ENCODE data around the gene CRLF2. TPM values are rescaled to one million over a fixed set of nuclear protein-coding genes. Genes with fewer than 3 reads are reported as not detected.

CRLF2 gene
- total and polyA plus RNA-seq, 10 of the 15 experiments (the other 5 are each of a cell fraction or from before 2014, with no cell fraction given) = 2.7 to 7.2 (median 4.5) TPM

- Histone ChIP-seq H3K27me3 (replicated peaks in 1 of 2; ENCODE audit: control insufficient read depth in 2 of 2, insufficient read depth in 2 of 2, low read length in 1 of 2) (no peaks in the 10 kb centered on the region), H3K79me2 (ENCODE audit: control insufficient read depth, insufficient read depth, low read length) (no peaks in the 10 kb centered on the region), H2AFZ (ENCODE audit: control insufficient read depth, low read depth, low read length) (no peak overlapping the region), H3K9ac (ENCODE audit: control insufficient read depth, insufficient read depth, low read length) (peak overlapping the region; percentile 1; the same call in 1 of the 2 replicates), H3K4me3 (peak overlapping the region; percentile 7; the same call in 1 of the 2 replicates), H3K27ac (ENCODE audit: control insufficient read depth, insufficient read depth) (peak overlapping the region; percentile 2), H3K36me3 (ENCODE audit: control insufficient read depth in 2 of 2, insufficient read depth in 2 of 2, low read length in 1 of 2) (no peaks in the 10 kb centered on the region), H3K9me3 (replicated peaks; ENCODE audit: control insufficient read depth, insufficient read depth, low read length) (no peaks in the 10 kb centered on the region), H4K20me1 (ENCODE audit: control insufficient read depth, insufficient read depth) (no peaks in the 10 kb centered on the region), H3K4me1 (ENCODE audit: control insufficient read depth, insufficient read depth, low read length) (peaks cover 7% of the 10 kb centered on the region; the same call in 1 of the 2 replicates), H3K4me2 (ENCODE audit: control insufficient read depth, insufficient read depth) (peak overlapping the region; percentile 15; the same call in 1 of the 2 replicates)
- DNase-seq (ENCODE audit: low read depth, low spot score) (no peak), ATAC-seq (peak; percentile 18), FAIRE-seq (no peak)
- intact Hi-C loops (cut with micrococcal nuclease; ENCODE audit: unreplicated experiment) (loop anchor here (5.0 kb wide), 1 partner anchor 35 kb away; no protein-coding TSS in a partner anchor), in situ Hi-C loops (cut with MboI) (no loop called here)
- TF ChIP-seq PAX5 (IDR thresholded peaks at IDR 0.05; ENCODE audit: borderline replicate concordance, low read depth, low read length) (peak; percentile 44; the same call in 1 of the 2 replicates), BACH1 (IDR thresholded peaks at IDR 0.05; ENCODE audit: borderline replicate concordance) (no peak), SUZ12 (IDR thresholded peaks at IDR 0.05; ENCODE audit: unreplicated experiment) (no peak), CHD2 (IDR thresholded peaks at IDR 0.05; ENCODE audit: borderline replicate concordance, low read depth, low read length) (no peak), PKNOX1 (IDR thresholded peaks at IDR 0.05) (no peak), TARDBP (IDR thresholded peaks at IDR 0.05; ENCODE audit: borderline replicate concordance) (no peak), WRNIP1 (IDR thresholded peaks at IDR 0.05; ENCODE audit: borderline replicate concordance, low read depth, low read length) (no peak), RUNX3 (IDR thresholded peaks at IDR 0.05; ENCODE audit: low read length) (peak; percentile 11; the same call in 1 of the 2 replicates), ZZZ3 (IDR thresholded peaks at IDR 0.05; ENCODE audit: control insufficient read depth, insufficient read length, low read depth) (no peak), PBX3 (IDR thresholded peaks at IDR 0.05; ENCODE audit: insufficient replicate concordance, low read depth, low read length) (no peak), IRF5 (IDR thresholded peaks at IDR 0.05; ENCODE audit: borderline replicate concordance) (no peak), ATF7 (IDR thresholded peaks at IDR 0.05; ENCODE audit: low read depth) (no peak), MYC (IDR thresholded peaks at IDR 0.05; ENCODE audit: insufficient read depth, insufficient read length, insufficient replicate concordance, low read length, severe bottlenecking) (no peak), MLLT1 (IDR thresholded peaks at IDR 0.05) (no peak), EED (IDR thresholded peaks at IDR 0.05; ENCODE audit: low read depth) (peak; percentile 3; the same call in 1 of the 2 replicates)
- ChIA-PET RAD21 (ENCODE audit: unreplicated experiment) (no interaction called here), CTCF (no interaction called here), POLR2A (no interaction called here), SMC1A (ENCODE audit: uncharacterized antibody, unreplicated experiment) (no interaction called here)
- WGBS (ENCODE audit: insufficient coverage, insufficient replicate concordance, low lambda C conversion rate, missing lambda C conversion rate) = 54% methylated on average over 15 of the region's 15 CpGs
- BruUV-seq (replicated peaks) = no TSS peak
Measured at GRCh38 chrX:1207496-1208025, 4.9 kb downstream of the CRLF2 start.

All from GM12878 (cell line).